ENCODE results near the gene DGKE. TPM values are rescaled to one million over a fixed set of nuclear protein-coding genes. Genes with fewer than 3 reads are reported as not detected.

The DGKE gene
- total RNA-seq, 1 donor from 2014 or later = 6.8 TPM

DNA sequence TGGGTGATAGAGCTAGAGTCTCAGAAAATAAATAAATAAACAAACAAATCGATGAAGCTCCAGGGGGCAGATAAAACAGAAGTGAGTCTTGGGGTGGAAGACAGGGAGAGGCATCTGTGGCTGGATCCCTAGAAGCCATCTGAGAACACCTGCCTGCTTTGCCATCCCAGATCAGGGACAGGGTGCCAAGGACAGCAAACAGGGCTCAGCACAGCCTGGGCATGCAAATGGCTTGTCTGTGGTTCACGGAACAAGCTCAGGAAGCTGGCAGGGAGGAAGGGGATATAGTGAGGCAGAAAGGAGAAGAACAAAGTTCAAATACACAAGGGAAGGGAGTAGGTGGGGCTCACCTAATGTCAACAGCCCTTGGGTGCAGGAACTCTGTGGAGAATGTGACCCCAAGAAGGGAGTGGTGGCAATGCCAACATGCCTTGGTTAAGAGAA is 52.4 kb downstream of the DGKE start:
- Mint-ChIP-seq H3K4me1 (ENCODE audit: low read depth) (no peaks in the 10 kb centered on the region), H3K27me3 (ENCODE audit: low read depth) (no peaks in the 10 kb centered on the region), H3K9me3 (ENCODE audit: low read depth) (peaks cover 9% of the 10 kb centered on the region), H3K27ac (ENCODE audit: unreplicated experiment) (no peak overlapping the region), H3K4me3 (ENCODE audit: unreplicated experiment) (no peak overlapping the region), H3K36me3 (ENCODE audit: low read depth) (peaks cover 14% of the 10 kb centered on the region)
- TF ChIP-seq, protein P1, sequence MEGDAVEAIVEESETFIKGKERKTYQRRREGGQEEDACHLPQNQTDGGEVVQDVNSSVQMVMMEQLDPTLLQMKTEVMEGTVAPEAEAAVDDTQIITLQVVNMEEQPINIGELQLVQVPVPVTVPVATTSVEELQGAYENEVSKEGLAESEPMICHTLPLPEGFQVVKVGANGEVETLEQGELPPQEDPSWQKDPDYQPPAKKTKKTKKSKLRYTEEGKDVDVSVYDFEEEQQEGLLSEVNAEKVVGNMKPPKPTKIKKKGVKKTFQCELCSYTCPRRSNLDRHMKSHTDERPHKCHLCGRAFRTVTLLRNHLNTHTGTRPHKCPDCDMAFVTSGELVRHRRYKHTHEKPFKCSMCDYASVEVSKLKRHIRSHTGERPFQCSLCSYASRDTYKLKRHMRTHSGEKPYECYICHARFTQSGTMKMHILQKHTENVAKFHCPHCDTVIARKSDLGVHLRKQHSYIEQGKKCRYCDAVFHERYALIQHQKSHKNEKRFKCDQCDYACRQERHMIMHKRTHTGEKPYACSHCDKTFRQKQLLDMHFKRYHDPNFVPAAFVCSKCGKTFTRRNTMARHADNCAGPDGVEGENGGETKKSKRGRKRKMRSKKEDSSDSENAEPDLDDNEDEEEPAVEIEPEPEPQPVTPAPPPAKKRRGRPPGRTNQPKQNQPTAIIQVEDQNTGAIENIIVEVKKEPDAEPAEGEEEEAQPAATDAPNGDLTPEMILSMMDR (IDR thresholded peaks at IDR 0.05) = no peak
- DNase-seq (ENCODE audit: low spot score) = no peak

DNA sequence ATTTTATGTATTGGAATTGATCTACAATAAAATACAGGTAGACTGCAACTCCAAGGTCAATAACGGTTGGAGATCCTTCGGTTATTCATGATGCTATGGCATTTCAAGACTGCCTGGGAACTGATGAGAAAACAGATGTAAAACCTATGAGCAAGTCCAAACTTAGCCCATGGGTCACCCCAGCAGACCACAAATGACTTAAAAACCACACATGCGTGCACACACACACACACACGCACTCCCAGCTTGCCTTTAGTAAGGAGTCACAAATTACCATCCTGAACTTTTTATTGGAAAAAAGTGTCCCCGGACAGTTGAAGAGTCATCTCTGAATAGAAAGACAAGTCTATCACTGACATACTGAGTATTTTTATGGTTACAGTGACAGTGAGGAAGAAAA is 53.2 kb downstream of the DGKE start:
- Mint-ChIP-seq H3K4me1 (ENCODE audit: low read depth) (no peaks in the 10 kb centered on the region), H3K27ac (ENCODE audit: unreplicated experiment) (no peak overlapping the region)

DNA sequence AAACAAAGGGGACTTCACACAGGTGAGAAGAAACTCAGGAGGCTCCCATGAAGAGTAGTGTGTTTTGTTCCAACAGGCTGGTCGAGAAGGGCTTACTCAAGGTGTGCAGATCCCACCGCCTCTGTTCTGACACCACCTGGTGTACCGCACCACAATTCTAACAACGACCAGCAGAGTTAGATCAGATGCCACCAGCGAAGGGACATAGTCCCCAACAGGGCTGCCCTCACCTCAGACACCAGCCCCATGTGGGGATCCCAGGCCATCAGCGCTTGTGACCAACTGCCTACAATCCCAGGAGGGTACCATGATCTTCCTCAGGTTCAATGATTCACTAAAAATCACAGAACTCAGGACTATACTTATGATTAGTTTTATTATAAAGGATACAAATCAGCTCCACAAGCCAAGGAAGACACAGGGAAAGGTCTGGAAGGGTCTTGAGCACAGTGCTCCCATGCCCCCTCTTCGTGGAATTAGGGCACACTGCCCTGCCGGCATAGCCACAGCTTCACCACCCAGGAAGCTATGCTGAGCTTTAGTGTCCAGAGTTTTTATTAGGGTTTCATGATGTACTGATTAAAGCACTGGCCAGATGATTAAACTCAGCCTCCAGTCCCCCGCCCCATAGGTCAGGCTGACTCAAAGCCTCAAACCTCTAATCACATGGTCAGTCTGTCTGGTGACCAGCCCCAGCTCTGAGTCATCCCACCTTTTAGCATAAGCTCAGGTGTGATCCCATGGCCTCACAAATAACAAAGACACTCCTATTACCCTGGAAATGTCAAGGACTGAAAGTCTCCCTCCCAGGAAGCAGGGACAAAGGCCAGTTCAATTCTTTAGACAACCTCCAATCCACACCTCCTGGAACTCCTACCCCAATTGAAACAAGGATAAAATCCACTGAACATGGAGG is 53.9 kb downstream of the DGKE start:
- DNase-seq (ENCODE audit: low spot score) = no peak
- Mint-ChIP-seq H3K4me1 (ENCODE audit: low read depth) (no peaks in the 10 kb centered on the region), H3K9me3 (ENCODE audit: low read depth) (peaks cover 9% of the 10 kb centered on the region), H3K4me3 (ENCODE audit: unreplicated experiment) (no peak overlapping the region), H3K27me3 (ENCODE audit: low read depth) (no peaks in the 10 kb centered on the region), H3K36me3 (ENCODE audit: low read depth) (peaks cover 24% of the 10 kb centered on the region), H3K27ac (ENCODE audit: unreplicated experiment) (no peak overlapping the region)
- TF ChIP-seq, protein P1 (IDR thresholded peaks at IDR 0.05) = no peak

More for the DNA sequence above, 53.2 kb downstream of the DGKE start:
- H3K27me3 Mint-ChIP-seq (ENCODE audit: low read depth) = no peaks in the 10 kb centered on the region
- no peak for DNase-seq (ENCODE audit: low spot score)
- no peak overlapping the region for H3K4me3 Mint-ChIP-seq (ENCODE audit: unreplicated experiment)
- H3K36me3 Mint-ChIP-seq (ENCODE audit: low read depth) = peaks cover 17% of the 10 kb centered on the region
- H3K9me3 Mint-ChIP-seq (ENCODE audit: low read depth) = peaks cover 9% of the 10 kb centered on the region
- TF ChIP-seq, protein P1 (IDR thresholded peaks at IDR 0.05) = no peak

DNA sequence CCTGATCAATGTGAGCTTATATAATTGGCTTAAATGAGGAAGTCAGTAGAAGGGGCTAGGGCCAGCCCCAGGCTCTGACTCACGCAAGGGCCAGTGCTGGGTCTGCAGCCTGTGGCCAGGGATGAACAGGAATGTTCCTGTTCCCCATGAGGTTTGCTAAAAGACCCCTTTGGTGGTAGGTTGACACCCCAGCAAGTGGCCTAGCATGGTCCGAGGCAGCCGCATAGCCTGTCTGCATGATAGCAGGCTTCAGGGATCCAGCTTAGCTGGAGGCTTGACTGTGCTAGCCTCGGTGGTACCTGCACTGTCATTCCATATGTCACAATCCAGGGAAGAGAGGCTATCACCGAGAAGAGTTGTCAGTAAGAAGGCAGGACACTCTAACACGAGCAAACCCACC is 56.4 kb downstream of the DGKE start:
- TF ChIP-seq, protein P1 (IDR thresholded peaks at IDR 0.05) = no peak
- H3K4me3 Mint-ChIP-seq (ENCODE audit: unreplicated experiment) = no peak overlapping the region
- no peak overlapping the region for H3K27ac Mint-ChIP-seq (ENCODE audit: unreplicated experiment)
- no peak for DNase-seq (ENCODE audit: low spot score)
- H3K9me3 Mint-ChIP-seq (ENCODE audit: low read depth) = peaks cover 9% of the 10 kb centered on the region
- peaks cover 39% of the 10 kb centered on the region for H3K36me3 Mint-ChIP-seq (ENCODE audit: low read depth)
- no peaks in the 10 kb centered on the region for H3K27me3 Mint-ChIP-seq (ENCODE audit: low read depth)
- H3K4me1 Mint-ChIP-seq (ENCODE audit: low read depth) = no peaks in the 10 kb centered on the region

DNA sequence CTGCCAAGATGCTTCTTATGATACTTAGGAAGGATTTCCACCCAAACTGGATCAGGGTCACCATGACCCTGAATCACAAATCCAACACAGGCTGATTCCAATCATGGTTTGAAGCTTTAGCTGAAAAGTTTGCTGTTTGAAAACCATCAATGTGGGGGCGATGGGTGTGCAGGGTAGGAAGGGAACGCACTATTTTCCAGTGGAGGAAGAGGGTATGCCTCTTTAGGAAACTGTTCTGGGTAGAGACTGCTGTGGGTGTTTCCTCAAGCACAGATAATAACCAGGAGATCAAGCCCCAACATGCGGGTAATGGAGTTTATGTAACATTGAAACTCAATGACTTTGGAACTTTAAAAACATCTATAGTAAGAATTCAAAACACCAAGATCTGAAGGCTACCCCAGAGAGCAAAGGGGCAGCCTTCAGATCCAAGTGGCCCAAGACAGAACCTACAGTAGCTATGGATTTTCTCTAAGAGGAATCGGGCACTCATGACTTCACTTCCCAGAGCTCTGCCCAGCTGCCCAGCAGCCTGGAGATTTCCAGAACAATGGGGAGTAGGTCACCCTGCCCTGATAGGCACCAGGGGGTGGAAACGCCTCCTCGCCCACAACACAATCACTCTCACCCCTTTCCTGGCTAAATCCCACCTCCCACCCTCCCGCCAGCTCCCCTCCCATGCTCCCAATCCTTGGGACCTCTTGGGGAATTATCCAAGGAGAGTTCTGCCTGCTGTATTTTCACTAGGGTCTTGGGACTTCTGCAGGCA is 57.1 kb downstream of the DGKE start:
- Mint-ChIP-seq H3K4me1 (ENCODE audit: low read depth) (no peaks in the 10 kb centered on the region), H3K4me3 (ENCODE audit: unreplicated experiment) (no peak overlapping the region), H3K36me3 (ENCODE audit: low read depth) (peaks cover 39% of the 10 kb centered on the region), H3K9me3 (ENCODE audit: low read depth) (peaks cover 9% of the 10 kb centered on the region), H3K27ac (ENCODE audit: unreplicated experiment) (no peak overlapping the region), H3K27me3 (ENCODE audit: low read depth) (no peaks in the 10 kb centered on the region)
- TF ChIP-seq, protein P1 (IDR thresholded peaks at IDR 0.05) = no peak
- DNase-seq (ENCODE audit: low spot score) = no peak

All from chondrocyte (in vitro differentiated cells).